T-cell (primary cell): ENCODE measurements around the gene GABARAP. TPM values are rescaled to one million over a fixed set of nuclear protein-coding genes. Genes with fewer than 3 reads are reported as not detected.

ENCODE experiments used
- ATAC-seq, 4 experiments: fragments of 200-7000 bp in 3 of 4; fragments of 150-1000 bp in 1 of 4; cut with Tn5 transposase; replicated peaks in 1 of 4; 1 replicate in 3 of 4; 2 replicates in 1 of 4; pipeline ENCODE4 v1.10.0; 2021; ENCODE audit warnings: moderate library complexity in 3 of 4, mild to moderate bottlenecking in 2 of 4, moderate number of reproducible peaks in 1 of 4
- CTCF ChIA-PET, 2 donors: fragments of 300-600 bp; sonication (Branson Sonifier 250); formaldehyde crosslinking; loops; one replicate each; lab custom pipeline; 2022; ENCODE audit warnings: antibody characterized with exemption in 2 of 2; lab: Charles Lee
- POLR2A ChIA-PET, 2 donors: fragments of 300-600 bp; sonication (Branson Sonifier 250); formaldehyde crosslinking; loops; one replicate each; lab custom pipeline; 2022; ENCODE audit warnings: antibody characterized with exemption in 2 of 2; lab: Charles Lee
- DNase-seq, 35 experiments: peaks; one replicate each; pipeline versions ENCODE4 v3.0.0 to v3.0.0-alpha.2; 2013 to 2023
- H3K27ac ChIP-seq: one replicate; pipeline ENCODE4 v1.5.1; 2013; ENCODE audit warnings: low read length
- H3K27me3 ChIP-seq, 2 experiments: replicated peaks in 1 of 2; 1 replicate in 1 of 2; 2 replicates in 1 of 2; pipeline versions ENCODE4 v1.6.1 to v1.7.0; 2013; ENCODE audit warnings: low read length in 1 of 2, mixed read lengths in 1 of 2; ENCODE audit not compliant: control insufficient read depth in 2 of 2, insufficient read depth in 2 of 2; ENCODE audit errors: extremely low read depth in 1 of 2
- H3K36me3 ChIP-seq, 2 donors: 1 replicate in 1 of 2; 2 replicates in 1 of 2; pipeline versions ENCODE4 v1.6.1 to v1.7.0; 2013; ENCODE audit warnings: low read length in 1 of 2; ENCODE audit not compliant: control insufficient read depth in 2 of 2, insufficient read depth in 1 of 2; ENCODE audit errors: extremely low read depth in 1 of 2
- H3K4me1 ChIP-seq, 2 experiments: 1 replicate in 1 of 2; 2 replicates in 1 of 2; pipeline versions ENCODE4 v1.6.1 to v1.7.0; 2013; ENCODE audit warnings: low read length in 2 of 2, mixed read lengths in 1 of 2; ENCODE audit not compliant: insufficient read depth in 2 of 2, control insufficient read depth in 1 of 2; ENCODE audit errors: extremely low read depth in 1 of 2
- H3K4me3 ChIP-seq, 2 donors: 1 replicate in 1 of 2; 2 replicates in 1 of 2; pipeline versions ENCODE4 v1.5.1 to v1.7.0; 2013; ENCODE audit warnings: mild to moderate bottlenecking in 2 of 2, low read length in 1 of 2, moderate library complexity in 1 of 2; ENCODE audit not compliant: control insufficient read depth in 1 of 2; ENCODE audit errors: extremely low read depth in 1 of 2
- H3K9me3 ChIP-seq: 2 replicates; pipeline ENCODE4 v1.7.0; 2013
- H3K27ac Mint-ChIP-seq, 2 donors: one replicate each; pipeline ENCODE4 v1.8.0; 2020 to 2021; ENCODE audit warnings: mild to moderate bottlenecking in 2 of 2, mixed read lengths in 2 of 2
- H3K27me3 Mint-ChIP-seq, 2 donors: one replicate each; pipeline ENCODE4 v1.8.0; 2021 to 2022; ENCODE audit warnings: mixed read lengths in 2 of 2
- H3K36me3 Mint-ChIP-seq: one replicate; pipeline ENCODE4 v1.8.0; 2021; ENCODE audit warnings: mixed read lengths
- H3K4me1 Mint-ChIP-seq, 3 donors: one replicate each; pipeline ENCODE4 v1.8.0; 2020 to 2022; ENCODE audit warnings: mixed read lengths in 3 of 3, mild to moderate bottlenecking in 1 of 3
- H3K4me3 Mint-ChIP-seq, 3 donors: one replicate each; pipeline ENCODE4 v1.8.0; 2020 to 2022; ENCODE audit warnings: mild to moderate bottlenecking in 3 of 3, mixed read lengths in 3 of 3, moderate library complexity in 3 of 3
- H3K9me3 Mint-ChIP-seq, 3 donors: one replicate each; pipeline ENCODE4 v1.8.0; 2020 to 2022; ENCODE audit warnings: mixed read lengths in 3 of 3
- WGBS: methylation state at CpG from one replicate; pipeline ENCODE4 v1.1.5; 2013; ENCODE audit warnings: missing lambda C conversion rate; ENCODE audit not compliant: insufficient coverage; 5-methylcytosine and 5-hydroxymethylcytosine counted together
- total RNA-seq, 35 experiments: library from RNA in 6 of 35; stranded (reverse) in 6 of 35; fragments of 120-200 nt in 1 of 35; gene quantifications; one replicate each; pipeline versions ENCODE4 v1.2.1 to v1.2.4 and lab custom pipeline; 2013 to 2026

GABARAP gene
- total RNA-seq (100 to 1,000 TPM; 197 to 278 (median 276) TPM), total RNA-seq (lab: John Stamatoyannopoulos, UW) (1.5 to 13.2 (median 6.6) reads per million in 29 experiments)
- total RNA-seq (2013) = 197 TPM

GRCh38 chr17:7241783-7242716 lies at the start of gene GABARAP:
TSS of gene GABARAP (minus strand) at chr17:7242449. CDS start at chr17:7242330, 119 bp downstream.
- H3K9me3 Mint-ChIP-seq = no peaks in the 10 kb centered on the region
- H3K27me3 Mint-ChIP-seq = peaks cover 0 to 2% of the 10 kb centered on the region in 2 donors
- H3K4me1 Mint-ChIP-seq = peaks cover 45 to 51% (median 46%) of the 10 kb centered on the region in 3 donors

GRCh38 chr17:7290685-7291084 lies 48.4 kb upstream of the GABARAP start:
- Mint-ChIP-seq H3K27me3 (peaks cover 7 to 37% of the 10 kb centered on the region in 2 donors), H3K9me3 (no peaks in the 10 kb centered on the region), H3K4me1 (peaks cover 12 to 15% (median 14%) of the 10 kb centered on the region in 3 donors), H3K36me3 (no peaks in the 10 kb centered on the region), H3K4me3 (no peak overlapping the region), H3K27ac (peak overlapping the region in 1 of 2 donors; percentile 28)
- 72% methylated on average over 10 of the region's 11 CpGs for WGBS
- Histone ChIP-seq H3K27ac (no peak overlapping the region), H3K9me3 (no peaks in the 10 kb centered on the region), H3K4me1 (peaks cover 0 to 20% of the 10 kb centered on the region in 2 experiments), H3K4me3 (no peak overlapping the region), H3K27me3 (peaks cover 4 to 81% of the 10 kb centered on the region in 2 experiments), H3K36me3 (no peaks in the 10 kb centered on the region)
- POLR2A ChIA-PET = no interaction called here
- DNase-seq (no peak), ATAC-seq (no peak)
- CTCF ChIA-PET = interaction anchor here in 1 of 2 donors (0.6 kb wide), 1 partner anchor 390 kb away, joined by 6 read pairs; no protein-coding TSS in a partner anchor

More at GRCh38 chr17:7241783-7242716, at the start of gene GABARAP:
- Histone ChIP-seq H3K9me3 (no peaks in the 10 kb centered on the region), H3K4me1 (peaks cover 13 to 40% of the 10 kb centered on the region in 2 experiments), H3K4me3 (peak within 1 kb of the TSS; percentile 89 to 96), H3K27me3 (no peaks in the 10 kb centered on the region), H3K36me3 (peaks cover 0 to 39% of the 10 kb centered on the region in 2 donors), H3K27ac (peak within 1 kb of the TSS; percentile 87)
- Mint-ChIP-seq H3K4me3 (peak within 1 kb of the TSS; percentile 97 to 99 (median 98)), H3K27ac (peak within 1 kb of the TSS; percentile 99 to 100), H3K36me3 (peaks cover 31% of the 10 kb centered on the region)
- ChIA-PET CTCF (interaction anchor here in 1 of 2 donors (0.6 to 2.3 kb wide), 12 partner anchors 9 to 957 kb away, joined by 3 to 12 read pairs (median 4); partner anchors contain the start of genes ACADVL, CTDNEP1, DLG4 and ELP5), POLR2A (interaction anchor here (0.6 to 0.9 kb wide), 3 partner anchors 8 to 27 kb away, joined by 3 to 4 read pairs (median 3); partner anchors contain the start of gene DVL2 (in 1 of the 2))
- ATAC-seq = peak; percentile 27 to 48 (median 36)
- peak; percentile 73 to 97 (median 87) for DNase-seq
- under 1% methylated on average over 50 of the region's 62 CpGs for WGBS

- no peaks in the 10 kb centered on the region for H3K9me3 ChIP-seq
- CTCF ChIA-PET = interaction anchor here in 1 of 2 donors (0.6 kb wide), 1 partner anchor 390 kb away, joined by 6 read pairs; no protein-coding TSS in a partner anchor
- no peaks in the 10 kb centered on the region for H3K36me3 Mint-ChIP-seq
- no peak for ATAC-seq
- H3K27ac ChIP-seq = no peak overlapping the region
- WGBS = 89% methylated on average over 7 of the region's 19 CpGs
- H3K36me3 ChIP-seq = no peaks in the 10 kb centered on the region
- peaks cover 9 to 12% (median 9%) of the 10 kb centered on the region in 3 donors for H3K4me1 Mint-ChIP-seq
- H3K4me3 Mint-ChIP-seq = no peak overlapping the region
- POLR2A ChIA-PET = no interaction called here
- H3K27ac Mint-ChIP-seq = no peak overlapping the region
- DNase-seq = no peak
- H3K27me3 ChIP-seq = peaks cover 4 to 81% of the 10 kb centered on the region in 2 experiments
- H3K27me3 Mint-ChIP-seq = peaks cover 7 to 37% of the 10 kb centered on the region in 2 donors
- H3K9me3 Mint-ChIP-seq = no peaks in the 10 kb centered on the region
- no peak overlapping the region for H3K4me3 ChIP-seq
- H3K4me1 ChIP-seq = peaks cover 0 to 14% of the 10 kb centered on the region in 2 experiments
These were observed 47.9 kb upstream of the GABARAP start for GRCh38 chr17:7290166-7290565.

GRCh38 chr17:7289256-7290032 lies 47.2 kb upstream of the GABARAP start:
- Histone ChIP-seq H3K27ac (no peak overlapping the region), H3K27me3 (peaks cover 4 to 83% of the 10 kb centered on the region in 2 experiments), H3K9me3 (no peaks in the 10 kb centered on the region), H3K4me3 (no peak overlapping the region), H3K4me1 (peaks cover 0 to 9% of the 10 kb centered on the region in 2 experiments), H3K36me3 (no peaks in the 10 kb centered on the region)
- Mint-ChIP-seq H3K4me3 (no peak overlapping the region), H3K27ac (no peak overlapping the region), H3K9me3 (no peaks in the 10 kb centered on the region), H3K36me3 (no peaks in the 10 kb centered on the region), H3K4me1 (peaks cover 5 to 8% (median 6%) of the 10 kb centered on the region in 3 donors), H3K27me3 (peaks cover 7 to 38% of the 10 kb centered on the region in 2 donors)
- DNase-seq = no peak
- ATAC-seq = no peak
- 75% methylated on average over 5 of the region's 18 CpGs for WGBS
- ChIA-PET POLR2A (no interaction called here), CTCF (no interaction called here)

- ChIA-PET CTCF (interaction anchor here in 1 of 2 donors (1.1 kb wide), 1 partner anchor 12 kb away, joined by 7 read pairs; no protein-coding TSS in a partner anchor), POLR2A (no interaction called here)
- DNase-seq (no peak), ATAC-seq (no peak)
- H3K27ac Mint-ChIP-seq = no peak overlapping the region
- H3K9me3 Mint-ChIP-seq = no peaks in the 10 kb centered on the region
- 81% methylated on average over 12 of the region's 12 CpGs for WGBS
- Histone ChIP-seq H3K36me3 (no peaks in the 10 kb centered on the region), H3K4me1 (peaks cover 6 to 20% of the 10 kb centered on the region in 2 experiments), H3K27me3 (peaks cover 0 to 89% of the 10 kb centered on the region in 2 experiments), H3K27ac (no peak overlapping the region), H3K9me3 (no peaks in the 10 kb centered on the region), H3K4me3 (no peak overlapping the region)
- H3K4me3 Mint-ChIP-seq = no peak overlapping the region
- H3K27me3 Mint-ChIP-seq = peaks cover 16 to 51% of the 10 kb centered on the region in 2 donors
- H3K36me3 Mint-ChIP-seq = no peaks in the 10 kb centered on the region
- peaks cover 13 to 25% (median 17%) of the 10 kb centered on the region in 3 donors for H3K4me1 Mint-ChIP-seq
These were observed 43.4 kb upstream of the GABARAP start for GRCh38 chr17:7285679-7286078.
